SHP77 treated with DMSO at 0.1 percent for 48 hours (cell line): ENCODE results near the gene GPC6.

Experiments
- DNase-seq: peaks from one replicate; lab custom pipeline; 2025; lab: John Stamatoyannopoulos, UW

GPC6 gene

DNA sequence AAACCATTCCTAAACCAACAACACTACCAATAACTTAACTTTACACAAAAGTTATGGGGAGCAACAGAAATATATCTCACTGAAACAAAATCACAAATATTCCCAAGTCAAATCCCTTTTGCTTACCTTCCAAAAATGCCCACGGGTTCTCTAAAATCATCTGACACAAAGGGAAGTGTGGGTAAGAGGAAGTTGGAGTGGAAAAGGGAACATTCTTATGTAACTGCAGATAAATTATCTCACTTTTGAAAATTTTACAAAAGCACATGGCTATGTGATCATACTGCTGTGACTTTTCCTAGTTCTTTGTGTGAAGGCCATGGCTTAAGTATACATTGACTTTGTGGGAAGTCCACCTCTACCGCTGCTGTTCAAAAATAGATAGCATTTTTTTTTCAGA lies 350.5 kb downstream of the GPC6 start:
- no peak for DNase-seq

DNA sequence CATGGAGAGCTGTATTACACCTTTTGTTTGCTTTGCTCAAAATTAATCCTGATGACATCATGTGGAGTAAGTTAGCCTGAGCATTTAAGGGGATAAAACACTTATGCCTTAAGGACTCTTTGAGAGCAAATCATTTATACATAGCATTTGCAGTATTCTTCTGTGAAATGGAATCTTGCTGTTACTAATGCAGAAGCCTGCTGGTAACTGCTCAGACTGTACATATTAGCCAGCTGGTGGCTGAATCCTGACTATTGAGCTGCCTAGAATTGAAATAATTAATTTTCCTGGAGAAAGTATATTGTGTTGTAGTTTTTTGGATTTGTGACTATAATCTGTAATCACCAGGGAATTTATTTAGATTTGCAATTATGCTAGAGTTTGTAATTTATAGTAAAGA lies 363.2 kb downstream of the GPC6 start:
- DNase-seq, result no peak

DNA sequence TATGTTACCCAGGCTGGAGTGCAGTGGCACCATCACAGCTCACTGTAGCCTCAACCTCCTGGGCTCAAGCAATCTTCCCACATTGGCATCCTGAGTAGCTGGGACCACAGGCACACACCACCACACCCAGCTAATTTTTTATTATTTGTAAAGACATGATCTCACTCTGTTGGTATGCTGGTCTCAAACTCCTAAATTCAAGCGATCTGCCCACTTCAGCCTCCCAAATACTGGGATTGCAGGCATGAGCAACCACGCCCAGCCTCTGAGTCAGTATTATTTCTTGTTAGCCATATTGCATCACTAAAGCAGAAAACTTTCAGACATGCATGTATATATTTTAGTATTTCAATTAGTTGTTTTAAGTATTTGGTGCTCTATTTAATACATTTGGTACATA lies 376.4 kb downstream of the GPC6 start:
- DNase-seq, result no peak

DNA sequence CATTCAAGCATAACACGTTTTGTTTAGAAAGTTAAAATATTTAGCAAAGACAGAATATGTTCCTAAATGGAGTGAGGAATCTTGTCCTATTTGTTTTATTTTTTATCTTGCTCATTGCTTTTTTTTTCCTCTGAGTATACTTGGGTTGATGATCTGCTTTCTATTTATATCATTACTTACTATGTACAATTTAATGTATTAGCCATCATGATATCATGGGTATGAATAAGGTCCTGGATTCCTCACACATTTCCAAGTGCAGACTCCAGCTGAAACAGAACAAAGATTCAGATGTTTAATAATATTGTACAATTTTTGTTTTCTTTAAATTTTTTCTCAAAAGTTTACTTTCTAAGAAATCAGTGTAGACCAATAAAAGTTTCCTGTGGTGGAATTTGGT lies 388.2 kb downstream of the GPC6 start:
- DNase-seq, result no peak

DNA sequence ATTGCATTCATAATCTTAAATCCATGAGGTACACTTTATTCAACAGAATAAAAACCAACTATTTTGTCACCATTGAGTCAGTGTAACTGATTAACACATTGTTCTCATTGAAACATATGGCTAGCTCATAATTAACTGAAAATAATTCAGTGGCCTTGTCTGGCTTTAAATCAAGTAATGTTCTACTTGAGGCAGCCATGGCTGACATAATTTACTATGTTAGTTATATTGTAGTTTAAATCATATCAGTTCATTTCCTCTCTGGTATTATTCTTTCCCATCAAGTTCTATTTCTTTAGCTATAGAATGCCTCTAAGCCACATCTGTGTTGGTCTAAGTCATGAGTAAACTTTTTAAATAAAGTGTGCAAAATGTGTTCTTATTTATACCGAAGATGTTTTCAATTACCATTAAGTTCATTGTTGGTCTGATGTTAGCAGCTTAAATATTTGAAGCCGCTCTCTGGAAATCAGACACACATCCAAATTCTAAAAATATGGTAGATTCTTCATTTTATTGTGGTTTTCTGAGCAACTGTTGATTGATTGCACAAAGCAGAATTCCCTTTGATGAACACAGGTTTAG lies 393.7 kb downstream of the GPC6 start:
- no peak for DNase-seq

DNA sequence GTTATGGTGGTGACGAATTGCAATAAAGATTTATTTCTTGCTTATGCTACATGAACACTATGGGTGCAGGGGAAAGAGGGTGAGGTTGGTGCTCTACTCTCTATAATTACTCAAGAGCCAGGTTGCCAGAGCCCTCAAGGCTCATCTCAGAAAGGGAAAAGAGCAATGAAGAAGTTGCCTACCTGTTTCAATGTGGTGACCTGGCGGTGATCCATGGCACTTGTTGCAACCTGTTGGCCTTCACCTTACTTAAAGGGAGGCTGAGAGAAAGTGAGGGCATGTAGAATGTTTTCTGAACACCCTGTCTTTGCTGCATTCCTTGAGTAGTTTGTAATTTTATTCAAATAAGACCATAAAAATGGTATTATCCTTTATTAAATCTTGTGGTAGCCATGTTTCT lies 394.4 kb downstream of the GPC6 start:
- DNase-seq, result no peak

DNA sequence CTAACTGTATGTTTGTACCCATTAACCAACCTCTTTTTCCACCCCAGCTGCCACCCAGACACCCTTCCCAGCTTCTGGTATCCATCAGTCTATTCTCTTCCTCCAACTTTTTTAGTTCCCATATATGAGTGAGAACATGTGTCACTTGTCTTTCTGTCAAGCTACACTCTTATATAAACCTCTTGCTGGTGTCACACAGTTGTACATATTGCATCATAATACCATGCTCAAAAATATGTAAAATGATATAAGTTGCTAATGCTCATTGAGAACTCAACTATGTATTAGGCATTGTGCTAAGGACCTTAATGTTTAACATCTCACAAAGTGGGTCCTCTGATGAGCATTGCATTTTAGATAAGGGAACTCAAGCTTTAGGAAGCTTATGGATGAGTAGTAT lies 395.4 kb downstream of the GPC6 start:
- DNase-seq, result no peak

DNA sequence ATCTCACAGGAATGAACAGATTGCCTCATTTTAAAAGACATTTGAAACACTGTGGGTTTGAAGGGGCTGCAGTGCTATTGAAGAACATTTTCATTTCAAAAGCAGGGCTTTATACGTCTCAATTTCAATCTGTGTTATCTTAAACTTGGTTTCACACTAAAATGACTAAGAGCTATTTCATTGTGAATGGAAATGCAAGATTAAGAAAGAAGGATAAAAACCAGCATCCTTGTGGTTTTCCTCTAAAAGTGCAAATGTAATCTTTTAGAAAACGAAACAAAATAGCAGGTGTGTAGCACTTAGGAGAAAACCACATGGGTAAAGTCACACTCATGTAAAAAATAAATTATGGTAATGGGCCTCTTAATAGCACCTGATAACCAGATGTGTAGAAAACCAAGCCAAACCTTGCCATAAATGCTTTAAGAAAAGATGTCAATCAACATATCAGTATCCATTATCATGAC lies 397.7 kb downstream of the GPC6 start:
- DNase-seq, result no peak

DNA sequence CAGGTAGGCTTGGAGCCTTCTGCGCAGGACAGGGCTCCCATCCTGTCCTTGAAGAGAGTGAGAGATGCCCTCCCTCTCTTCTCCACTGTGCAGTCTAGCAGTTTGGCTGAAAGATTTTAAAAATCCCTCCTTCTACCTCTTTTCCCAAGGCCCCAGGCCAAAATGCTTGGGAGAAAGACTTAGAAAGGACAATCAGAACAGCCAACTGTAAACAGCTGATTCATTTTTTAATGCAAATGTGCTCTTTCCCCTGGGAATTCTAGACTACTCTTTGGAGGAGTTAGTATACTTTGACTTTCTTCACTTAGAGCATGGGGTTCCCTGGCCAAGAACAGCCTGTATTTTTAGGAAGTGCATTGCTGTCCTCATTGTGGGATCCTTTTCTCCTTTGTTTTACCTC lies 398.9 kb downstream of the GPC6 start:
- no peak for DNase-seq

DNA sequence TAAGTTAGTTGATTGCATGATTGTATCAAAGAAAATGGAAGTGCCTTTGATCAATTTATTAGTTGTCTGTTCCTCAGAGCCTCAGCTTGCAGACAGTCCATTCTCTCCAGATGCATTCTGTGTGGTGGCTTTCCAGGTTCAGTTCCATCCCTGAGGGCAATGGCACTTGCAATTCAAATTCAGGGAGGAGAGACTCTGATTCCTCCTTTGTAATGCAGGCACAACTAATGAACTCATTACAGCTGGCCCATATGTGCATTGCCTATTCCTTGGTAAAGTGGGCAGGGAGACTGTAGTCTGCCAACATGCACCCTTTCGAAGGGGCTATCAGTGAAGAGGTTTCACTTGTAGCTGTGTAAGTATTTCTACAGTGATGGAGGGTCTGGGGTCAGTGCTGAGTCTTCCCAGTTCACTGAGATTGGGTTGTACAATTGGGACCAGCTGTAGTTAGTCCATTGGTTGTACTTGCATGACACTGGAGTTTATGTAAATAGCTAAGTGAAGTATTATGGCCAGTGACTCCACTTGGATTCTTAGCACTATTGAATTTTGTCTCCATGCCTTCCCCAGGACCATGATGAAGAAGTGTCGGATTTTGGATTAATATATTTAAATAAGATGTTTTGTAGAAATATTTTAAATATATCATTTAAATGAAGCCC lies 401.7 kb downstream of the GPC6 start:
- DNase-seq, result no peak

DNA sequence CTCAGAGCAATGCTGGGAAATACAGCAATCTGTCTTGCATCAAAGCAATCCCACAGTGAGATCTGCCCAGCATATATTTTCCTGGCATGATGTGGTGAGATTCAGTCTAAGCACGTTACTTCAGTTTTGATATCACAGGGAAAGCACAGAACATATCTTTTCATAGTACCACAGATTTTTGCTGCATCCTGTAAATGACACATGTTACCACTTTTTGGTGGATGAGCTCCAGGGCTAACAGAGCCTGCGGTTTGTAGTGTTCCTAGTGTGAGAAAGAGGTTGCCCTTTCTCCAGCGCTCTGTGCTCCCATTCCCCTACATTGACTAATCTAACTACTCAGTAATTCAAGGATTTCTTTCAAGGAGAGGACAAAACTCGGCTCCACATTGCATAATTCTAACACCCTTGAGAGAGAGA lies 409.0 kb downstream of the GPC6 start:
- no peak for DNase-seq

DNA sequence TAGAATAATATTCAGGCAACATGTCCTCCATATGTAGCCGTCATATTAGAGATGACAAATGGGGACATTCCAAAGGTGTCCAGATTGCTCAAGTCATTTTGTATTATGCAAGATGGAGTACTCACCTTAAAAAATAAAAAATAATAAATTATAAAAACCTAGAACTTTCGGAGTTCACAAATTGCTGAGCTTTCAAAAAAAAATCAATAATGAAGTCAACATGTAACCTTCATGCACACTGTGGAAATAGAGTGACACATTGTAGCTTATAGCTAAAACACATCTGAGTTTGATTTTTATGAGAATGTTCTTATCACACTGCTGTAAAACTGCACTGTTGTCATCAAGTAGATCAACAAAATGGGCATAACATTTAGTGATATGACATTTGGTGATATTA lies 411.2 kb downstream of the GPC6 start:
- DNase-seq, result no peak

DNA sequence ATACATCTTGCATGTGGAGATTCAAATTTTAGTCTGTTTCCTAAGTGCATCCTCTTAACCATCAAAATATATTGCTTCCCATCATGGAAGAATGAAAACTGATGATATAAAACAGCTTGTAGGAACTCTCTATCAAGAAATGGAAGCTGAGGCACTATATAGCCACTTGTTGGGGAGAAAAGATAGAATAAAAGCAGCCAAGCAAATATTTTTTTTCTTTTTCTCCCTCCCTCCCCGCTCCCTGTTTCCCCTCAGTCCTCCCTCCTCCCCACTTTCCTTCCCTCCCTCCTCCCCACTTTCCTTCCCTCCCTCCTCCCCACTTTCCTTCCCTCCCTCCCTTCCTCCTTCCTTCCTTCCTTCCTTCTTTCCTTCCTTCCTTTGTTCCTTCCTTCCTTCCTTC lies 413.8 kb downstream of the GPC6 start:
- no peak for DNase-seq

DNA sequence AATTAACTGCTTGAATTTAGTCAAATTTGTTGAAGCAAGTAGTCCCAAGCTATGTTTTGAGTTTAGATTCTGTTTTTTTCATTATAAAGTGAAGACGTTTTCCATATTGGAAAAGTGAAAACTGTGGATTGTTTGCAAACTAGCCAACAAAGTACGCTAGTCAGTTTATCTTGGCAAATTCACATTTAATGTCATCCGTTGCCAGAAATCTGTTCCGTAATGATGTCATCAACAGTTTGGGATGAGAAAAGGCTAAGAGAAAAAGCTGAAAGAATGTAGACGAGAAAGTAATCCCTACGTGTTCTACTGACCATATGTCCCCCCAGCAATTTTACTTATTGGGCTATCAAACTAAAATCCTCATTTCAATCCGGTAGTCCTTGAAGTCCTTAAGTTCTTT lies 419.6 kb downstream of the GPC6 start:
- no peak for DNase-seq

DNA sequence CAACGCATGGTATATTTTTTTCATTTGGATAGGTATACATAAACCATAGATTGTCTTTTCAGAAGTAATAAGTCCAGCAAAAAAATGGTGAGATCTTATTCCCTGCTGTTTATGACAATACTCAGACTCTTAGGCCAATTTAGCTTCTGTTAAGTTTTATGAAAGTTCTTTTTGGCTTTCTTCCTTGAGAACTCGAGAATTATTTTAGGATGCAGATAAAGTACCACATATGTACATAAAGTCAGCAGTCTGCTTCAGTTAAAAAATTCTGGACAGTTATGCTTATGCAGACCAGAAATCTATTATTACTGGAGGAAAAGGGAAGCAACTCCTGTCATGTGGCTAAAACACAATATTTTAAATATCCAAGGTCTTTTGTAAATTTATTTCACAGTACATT lies 422.9 kb downstream of the GPC6 start:
- no peak for DNase-seq

DNA sequence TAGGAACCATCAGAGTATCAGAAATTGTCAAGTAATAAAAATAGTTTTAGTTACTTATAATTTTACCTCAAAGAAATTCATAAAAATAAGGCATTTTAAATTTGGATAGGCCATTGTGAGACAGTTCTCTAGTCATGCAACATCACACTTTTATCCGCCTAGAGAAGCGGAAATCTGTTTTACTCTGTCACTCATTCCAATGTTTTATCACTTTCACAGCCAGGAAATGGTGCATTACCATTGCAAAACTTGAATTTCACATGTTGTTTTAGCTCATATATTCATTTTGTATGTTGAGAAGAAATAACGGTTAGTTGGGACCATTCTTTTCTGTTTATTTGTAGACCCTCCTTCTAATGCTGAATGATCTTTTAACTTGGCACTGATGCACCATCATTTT lies 427.2 kb downstream of the GPC6 start:
- no peak for DNase-seq

DNA sequence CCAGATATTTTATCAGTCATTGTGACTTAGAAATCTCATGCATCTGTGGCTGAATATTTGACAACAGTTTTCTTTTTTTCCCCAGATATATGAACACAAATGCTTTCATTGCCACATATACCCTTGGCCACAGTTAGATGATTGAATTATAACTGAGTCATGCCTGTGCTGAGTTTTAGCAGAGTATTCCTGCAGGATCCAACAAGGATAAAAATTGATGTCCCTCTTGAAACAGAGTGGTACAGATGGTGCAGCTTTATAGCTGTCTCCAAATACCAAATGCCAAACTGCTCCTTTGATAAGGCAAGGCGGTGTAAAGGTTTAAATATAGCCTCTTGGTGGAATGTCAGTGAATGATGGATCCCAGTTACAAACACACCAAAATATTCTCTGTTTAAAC lies 428.5 kb downstream of the GPC6 start:
- DNase-seq, result no peak

DNA sequence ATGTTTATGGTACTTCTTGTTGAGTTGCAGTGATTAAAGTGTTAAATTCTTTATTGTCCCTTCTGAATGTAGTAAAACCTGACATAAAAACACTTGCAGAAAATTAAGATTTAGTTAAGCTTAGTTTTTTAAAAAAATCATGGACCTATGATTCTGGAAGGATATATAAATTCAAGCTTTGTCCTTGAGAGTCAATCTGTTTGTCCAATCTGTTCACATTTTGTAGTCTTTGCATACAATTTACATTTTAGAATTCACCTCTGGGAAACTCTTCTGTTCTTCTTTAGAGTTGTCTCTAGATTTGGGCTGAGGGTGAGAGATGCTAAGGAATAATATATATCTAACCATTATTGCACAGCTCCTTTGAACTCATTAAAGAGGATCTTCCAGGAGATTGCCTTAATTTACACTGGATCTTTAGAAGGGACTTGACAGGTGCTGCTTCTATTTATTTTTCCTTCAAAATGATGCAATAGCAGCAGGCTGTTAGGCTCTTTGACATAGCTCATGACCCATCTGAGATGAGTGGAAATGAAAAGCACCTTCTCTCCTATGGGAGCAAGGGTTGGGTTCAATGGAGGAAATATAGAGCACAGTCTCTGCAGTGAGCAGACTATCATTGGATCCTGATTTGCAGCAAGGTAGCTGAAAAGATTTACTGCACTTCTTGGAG lies 433.9 kb downstream of the GPC6 start:
- no peak for DNase-seq

DNA sequence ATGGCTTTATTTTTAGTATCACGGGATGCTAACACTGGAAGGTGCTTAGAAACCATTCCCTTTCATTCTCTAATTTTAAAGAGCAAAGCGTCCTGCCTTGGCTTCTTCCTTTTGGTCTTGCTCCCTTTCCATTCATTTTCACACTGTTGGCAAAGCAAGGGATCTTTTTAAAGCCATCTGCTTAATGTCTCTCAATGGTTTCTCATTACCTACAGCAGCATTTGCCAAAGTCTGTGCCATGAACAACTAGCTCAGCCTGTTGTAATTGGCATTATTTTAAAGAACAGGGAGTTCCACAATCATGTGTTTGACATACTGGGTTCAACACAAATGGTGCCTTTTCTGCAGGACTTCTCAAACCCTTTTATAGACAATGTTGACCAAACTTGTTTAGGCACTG lies 444.3 kb downstream of the GPC6 start:
- DNase-seq, result no peak

DNA sequence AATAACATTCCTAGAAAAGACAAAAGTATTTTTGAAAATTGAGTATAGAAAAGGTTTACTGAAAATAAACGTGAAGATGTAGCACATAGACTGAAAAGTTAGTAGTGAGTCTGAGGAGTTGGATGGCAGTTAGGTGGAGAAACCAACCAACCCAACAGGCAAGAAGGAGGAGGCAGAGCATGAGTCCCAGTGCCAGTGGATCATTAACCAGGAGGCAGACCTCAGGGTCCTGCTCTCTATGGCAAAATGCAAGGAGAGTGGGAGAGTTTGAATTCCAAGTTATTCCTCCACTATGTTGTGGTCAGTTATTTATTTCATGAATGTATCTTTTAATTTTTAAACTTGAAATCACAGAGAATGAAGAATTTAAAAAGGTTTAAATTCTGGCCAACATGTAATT lies 446.4 kb downstream of the GPC6 start:
- DNase-seq, result no peak

DNA sequence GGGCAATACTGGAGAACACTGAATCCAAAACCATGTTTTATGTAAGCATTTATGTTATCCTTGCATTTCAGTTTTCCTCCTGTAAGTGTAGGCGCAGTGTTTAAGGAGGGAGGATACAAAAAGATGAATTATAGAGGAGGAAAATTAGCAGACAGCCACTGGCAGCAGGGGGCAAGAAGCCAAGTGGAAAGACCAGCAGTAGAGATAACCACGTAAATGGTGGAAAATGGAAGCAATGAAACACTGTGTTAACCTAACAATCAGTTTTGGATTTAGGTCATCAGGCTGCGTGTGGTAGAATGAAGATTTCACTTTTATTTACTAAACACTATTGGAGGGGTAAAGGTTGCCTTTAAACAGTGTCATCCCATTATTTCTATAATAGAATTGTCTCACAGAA lies 447.3 kb downstream of the GPC6 start:
- no peak for DNase-seq

DNA sequence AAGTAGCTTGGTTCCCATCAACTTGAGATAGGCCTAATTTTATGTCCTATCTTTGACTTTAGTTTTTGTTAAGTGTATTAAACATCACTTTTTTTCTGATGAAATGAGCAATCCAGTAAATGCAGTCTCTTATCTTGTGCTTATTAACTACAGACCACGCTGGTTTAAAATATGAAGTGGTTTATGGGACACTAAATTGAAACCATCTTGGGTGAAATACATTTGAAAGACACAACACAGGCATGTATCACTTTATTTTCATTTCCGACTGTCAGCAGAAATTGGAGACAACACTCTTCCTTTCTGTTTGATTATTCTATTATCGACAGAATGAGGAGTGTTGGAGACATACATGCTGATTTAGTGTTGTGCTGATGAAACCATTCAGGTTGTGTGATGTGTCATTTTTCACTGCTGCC lies 447.7 kb downstream of the GPC6 start:
- no peak for DNase-seq

DNA sequence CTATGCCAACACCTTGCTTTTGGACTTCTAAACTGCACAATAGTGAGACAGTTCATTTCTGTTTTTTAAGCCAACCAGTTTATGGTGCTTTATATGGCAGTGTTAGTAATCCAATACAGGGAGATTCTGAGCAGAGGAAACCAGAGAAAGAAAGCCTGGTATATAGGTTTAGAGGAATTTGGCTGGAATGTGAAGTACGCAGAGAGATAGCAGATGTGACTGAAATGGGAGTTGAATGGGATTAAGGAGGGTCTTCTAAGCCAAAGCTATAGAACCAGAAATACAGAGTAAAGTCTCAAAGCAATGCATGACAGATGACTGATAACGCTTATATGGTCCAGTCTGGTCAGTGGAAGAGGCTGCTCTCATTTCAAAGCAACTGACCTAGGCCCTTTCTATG lies 453.7 kb downstream of the GPC6 start:
- no peak for DNase-seq

DNA sequence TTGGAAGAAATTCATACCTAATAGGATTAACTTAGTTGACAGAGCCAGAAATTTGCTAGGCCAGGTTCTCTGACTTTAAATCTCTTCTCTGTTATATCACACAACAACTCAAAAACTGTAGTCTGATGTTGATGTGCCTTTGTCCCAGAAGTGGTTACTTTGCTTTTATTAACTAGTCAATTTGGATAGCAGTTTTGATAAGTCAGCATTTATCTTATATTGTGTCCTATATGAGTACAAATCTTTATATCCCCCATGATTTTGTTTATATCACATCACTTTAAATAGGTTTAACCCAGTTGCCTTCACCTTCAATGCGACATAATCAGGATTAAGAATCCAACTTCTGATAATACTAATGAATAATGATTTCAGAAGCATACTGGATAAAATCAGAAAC lies 459.3 kb downstream of the GPC6 start:
- no peak for DNase-seq
